ENCODE measurements around the gene FBXO22. TPM values are rescaled to one million over a fixed set of nuclear protein-coding genes. Genes with fewer than 3 reads are reported as not detected.
A peak's percentile ranks its signal among the peaks of the same experiment; 100 is the strongest.

Gene FBXO22
- total and polyA plus RNA-seq, 2 of the 8 experiments (the other 6 are each of a cell fraction or from before 2014, with no cell fraction given) = 33.2 to 67.3 TPM

DNA sequence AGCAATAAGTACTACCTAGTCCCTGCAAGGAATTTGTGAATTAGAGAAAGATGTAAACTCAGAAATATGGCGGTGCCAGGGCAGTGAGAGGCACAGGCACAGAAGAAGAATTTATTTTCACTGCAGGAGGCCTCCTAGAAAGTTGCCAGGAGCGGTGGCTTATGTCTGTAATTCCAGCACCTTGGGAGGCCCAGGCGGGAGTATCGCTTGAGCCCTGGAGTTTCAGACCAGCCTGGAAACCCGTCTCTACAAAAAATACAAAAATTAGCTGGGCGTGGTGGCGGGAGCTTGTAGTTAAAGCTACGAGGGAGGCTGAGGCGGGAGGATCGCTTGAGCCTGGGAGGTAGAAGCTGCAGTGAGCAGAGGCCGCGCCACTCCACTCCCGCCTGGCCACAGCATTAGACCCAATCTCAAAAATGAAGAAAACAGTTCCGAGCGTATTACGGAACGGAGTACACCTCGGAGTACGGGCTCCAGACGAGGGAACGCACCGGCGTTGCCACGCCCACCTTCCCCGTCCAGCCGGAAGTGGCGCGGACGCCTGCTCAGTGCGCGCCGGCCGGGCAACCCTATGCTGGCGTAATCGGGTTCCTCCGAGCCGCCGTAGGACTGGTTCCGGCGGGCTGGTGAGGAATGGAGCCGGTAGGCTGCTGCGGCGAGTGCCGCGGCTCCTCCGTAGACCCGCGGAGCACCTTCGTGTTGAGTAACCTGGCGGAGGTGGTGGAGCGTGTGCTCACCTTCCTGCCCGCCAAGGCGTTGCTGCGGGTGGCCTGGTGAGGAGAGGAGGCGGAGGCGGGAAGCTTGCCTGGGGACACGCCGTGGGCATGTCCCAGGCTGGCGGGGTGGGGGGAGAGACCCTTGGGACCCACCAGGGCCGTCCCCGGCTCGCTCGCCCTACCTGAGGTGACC is at the start of gene FBXO22 (continued):
- no peak for TF ChIP-seq CHD7 (IDR thresholded peaks at IDR 0.05; ENCODE audit: insufficient replicate concordance, low read length)
- TF ChIP-seq SAP30 (IDR thresholded peaks at IDR 0.05; ENCODE audit: insufficient read depth, insufficient replicate concordance, low read length) = no peak
- TF ChIP-seq, protein P1, sequence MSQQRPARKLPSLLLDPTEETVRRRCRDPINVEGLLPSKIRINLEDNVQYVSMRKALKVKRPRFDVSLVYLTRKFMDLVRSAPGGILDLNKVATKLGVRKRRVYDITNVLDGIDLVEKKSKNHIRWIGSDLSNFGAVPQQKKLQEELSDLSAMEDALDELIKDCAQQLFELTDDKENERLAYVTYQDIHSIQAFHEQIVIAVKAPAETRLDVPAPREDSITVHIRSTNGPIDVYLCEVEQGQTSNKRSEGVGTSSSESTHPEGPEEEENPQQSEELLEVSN (IDR thresholded peaks at IDR 0.05) = peak; percentile 23; the same call in 1 of the 2 replicates
- no peak for TF ChIP-seq CTCF (IDR thresholded peaks at IDR 0.05; ENCODE audit: control extremely low read depth in 1 of 3, insufficient read depth in 1 of 3, low read depth in 1 of 3, low read length in 3 of 3)
